Measurements from ENCODE around the gene PAM.
"Not testable (repeated sequence)": the region's sequence is repeated elsewhere in the genome, so short reads cannot be mapped to it uniquely, and the experiment has no call there.

PAM gene

DNA sequence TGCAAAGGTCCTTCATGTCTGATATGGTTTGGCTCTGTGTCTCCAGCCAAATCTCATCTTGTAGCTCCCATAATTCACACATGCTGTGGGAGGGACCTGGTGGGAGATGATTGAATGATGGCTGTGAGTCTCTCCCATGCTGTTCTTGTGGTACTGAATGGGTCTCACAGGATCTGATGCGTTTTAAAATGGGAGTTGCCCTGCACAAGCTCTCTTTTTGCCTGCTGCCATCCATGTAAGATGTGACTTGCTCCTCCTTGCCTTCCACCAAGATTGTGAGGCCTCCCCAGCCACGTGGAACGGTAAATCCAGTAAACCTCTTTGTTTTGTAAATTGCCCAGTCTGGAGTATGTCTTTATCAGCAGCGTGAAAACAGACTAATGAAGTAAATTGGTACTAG lies 318.4 kb downstream of the PAM start:
- not testable (repeated sequence) for FAIRE-seq

DNA sequence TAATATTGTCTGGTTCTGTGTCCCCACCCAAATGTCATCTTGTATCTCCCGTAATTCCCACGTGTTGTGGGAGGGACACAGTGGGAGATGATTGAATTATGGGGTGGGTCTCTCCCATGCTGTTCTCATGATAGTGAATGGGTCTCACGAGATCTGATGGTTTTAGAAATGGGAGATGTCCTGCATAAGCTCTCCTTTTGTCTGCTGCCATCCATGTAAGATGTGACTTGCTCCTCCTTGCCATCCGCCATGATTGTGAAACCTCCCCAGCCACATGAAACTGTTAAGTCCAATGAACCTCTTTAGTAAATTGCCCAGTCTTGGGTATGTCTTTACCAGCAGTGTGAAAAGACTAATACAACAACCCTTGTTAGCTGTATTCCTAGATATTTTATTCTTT lies 320.3 kb downstream of the PAM start:
- FAIRE-seq: no peak
